NB4 (cell line): Measurements from ENCODE around the gene TRIM62.

Experiments used
- POLR2A ChIP-seq: IDR thresholded peaks from 2 replicates; pipeline ENCODE4 v1.6.1; 2011; ENCODE audit warnings: mild to moderate bottlenecking; ENCODE audit not compliant: insufficient read length; ENCODE audit errors: extremely low read depth
- TF ChIP-seq, protein P1 (sequence below): IDR thresholded peaks from one replicate; pipeline ENCODE4 v1.5.1; 2012; ENCODE audit warnings: low read depth, low read length

DNA sequence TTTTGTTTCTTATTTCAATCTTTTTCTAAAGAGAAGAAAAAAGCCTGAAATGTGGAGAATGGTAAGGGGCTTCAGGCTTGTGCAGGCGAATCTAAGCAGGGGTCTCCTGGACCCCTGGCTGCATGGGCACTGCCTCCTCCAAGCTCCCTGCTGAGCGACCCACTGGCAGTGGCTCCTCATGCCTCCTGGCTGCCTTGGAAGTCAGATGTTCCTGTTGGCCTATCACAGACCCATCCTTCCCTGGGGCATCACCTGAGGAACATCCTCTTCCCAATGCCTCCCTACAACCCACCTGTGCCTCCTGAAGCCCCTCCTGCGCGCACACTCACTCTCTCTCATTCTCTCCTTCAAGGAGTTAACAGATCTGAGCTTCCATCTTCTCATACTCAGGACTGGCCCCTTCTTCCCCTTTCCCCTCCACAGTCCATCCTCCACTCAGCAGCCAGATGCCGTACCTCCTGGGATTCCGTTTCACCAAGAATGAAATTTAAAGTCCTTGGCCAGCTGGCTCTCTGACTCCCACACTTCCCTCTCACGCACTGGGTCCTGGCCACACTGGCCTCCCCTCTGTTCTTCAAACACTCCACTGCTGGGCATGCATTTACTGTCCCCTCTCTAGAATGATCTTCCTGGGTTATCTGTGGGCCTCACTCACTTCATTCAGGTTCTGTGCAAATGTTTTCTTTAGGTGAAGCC lies 59.2 kb downstream of the TRIM62 start:
- TF ChIP-seq, protein P1, sequence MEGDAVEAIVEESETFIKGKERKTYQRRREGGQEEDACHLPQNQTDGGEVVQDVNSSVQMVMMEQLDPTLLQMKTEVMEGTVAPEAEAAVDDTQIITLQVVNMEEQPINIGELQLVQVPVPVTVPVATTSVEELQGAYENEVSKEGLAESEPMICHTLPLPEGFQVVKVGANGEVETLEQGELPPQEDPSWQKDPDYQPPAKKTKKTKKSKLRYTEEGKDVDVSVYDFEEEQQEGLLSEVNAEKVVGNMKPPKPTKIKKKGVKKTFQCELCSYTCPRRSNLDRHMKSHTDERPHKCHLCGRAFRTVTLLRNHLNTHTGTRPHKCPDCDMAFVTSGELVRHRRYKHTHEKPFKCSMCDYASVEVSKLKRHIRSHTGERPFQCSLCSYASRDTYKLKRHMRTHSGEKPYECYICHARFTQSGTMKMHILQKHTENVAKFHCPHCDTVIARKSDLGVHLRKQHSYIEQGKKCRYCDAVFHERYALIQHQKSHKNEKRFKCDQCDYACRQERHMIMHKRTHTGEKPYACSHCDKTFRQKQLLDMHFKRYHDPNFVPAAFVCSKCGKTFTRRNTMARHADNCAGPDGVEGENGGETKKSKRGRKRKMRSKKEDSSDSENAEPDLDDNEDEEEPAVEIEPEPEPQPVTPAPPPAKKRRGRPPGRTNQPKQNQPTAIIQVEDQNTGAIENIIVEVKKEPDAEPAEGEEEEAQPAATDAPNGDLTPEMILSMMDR = no peak
- no peak for TF ChIP-seq POLR2A
